ENCODE measurements around the gene ANO10.

GRCh38 chr3:43473737-43474136, 148.1 kb downstream of the ANO10 start:
- TF ChIP-seq, protein P1, sequence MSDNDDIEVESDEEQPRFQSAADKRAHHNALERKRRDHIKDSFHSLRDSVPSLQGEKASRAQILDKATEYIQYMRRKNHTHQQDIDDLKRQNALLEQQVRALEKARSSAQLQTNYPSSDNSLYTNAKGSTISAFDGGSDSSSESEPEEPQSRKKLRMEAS (IDR thresholded peaks at IDR 0.05) = no peak
- no peak for TF ChIP-seq EGR1 (IDR thresholded peaks at IDR 0.05)
- no peak for TF ChIP-seq CEBPB (IDR thresholded peaks at IDR 0.05)
